IMR-90 (cell line): ENCODE measurements around the gene SLC4A8.

ENCODE experiments used
- CTCF ChIP-seq: conservative IDR thresholded peaks from 2 replicates; pipeline ENCODE4 v1.5.1; 2012; ENCODE audit warnings: mild to moderate bottlenecking, low read depth, low read length, improper control_type of control experiment
- FOS ChIP-seq: fragments of 150-350 bp; IDR thresholded peaks from 2 replicates; pipeline ENCODE4 v1.6.1; 2016; ENCODE audit warnings: low read depth, low read length
- MAZ ChIP-seq: IDR thresholded peaks from 2 replicates; pipeline ENCODE4 v1.6.1; 2012; ENCODE audit warnings: low read depth, mild to moderate bottlenecking, low read length, improper control_type of control experiment, moderate library complexity, borderline replicate concordance
- NFE2L2 ChIP-seq: fragments of 150-350 bp; IDR thresholded peaks from 2 replicates; pipeline ENCODE4 v1.6.1; 2016; ENCODE audit warnings: low read depth, mild to moderate bottlenecking, low read length
- POLR2A ChIP-seq: IDR thresholded peaks from 2 replicates; pipeline ENCODE4 v1.6.1; 2012; ENCODE audit warnings: mild to moderate bottlenecking, low read depth, low read length
- RAD21 ChIP-seq: IDR thresholded peaks from 2 replicates; pipeline ENCODE4 v1.6.1; 2012; ENCODE audit warnings: low read length, improper control_type of control experiment
- RCOR1 ChIP-seq: IDR thresholded peaks from 2 replicates; pipeline ENCODE4 v1.6.1; 2012; ENCODE audit warnings: mild to moderate bottlenecking, low read length, improper control_type of control experiment; ENCODE audit not compliant: insufficient replicate concordance
- RFX5 ChIP-seq: IDR thresholded peaks from 2 replicates; pipeline ENCODE4 v1.8.0; 2012; ENCODE audit warnings: low read depth, mild to moderate bottlenecking, low read length, moderate library complexity
- SMC3 ChIP-seq: fragments of 150-350 bp; IDR thresholded peaks from 2 replicates; pipeline ENCODE4 v1.6.1; 2016; ENCODE audit warnings: low read depth, mild to moderate bottlenecking, antibody characterized with exemption, low read length, moderate library complexity
- USF2 ChIP-seq: fragments of 150-350 bp; IDR thresholded peaks from 2 replicates; pipeline ENCODE4 v1.6.1; 2017; ENCODE audit warnings: mild to moderate bottlenecking, antibody characterized with exemption, low read length, low read depth

- TF ChIP-seq MAZ (no peak), USF2 (no peak), CTCF (no peak), FOS (no peak), NFE2L2 (no peak), POLR2A (no peak), RCOR1 (no peak), SMC3 (no peak), RAD21 (no peak), RFX5 (no peak)
Observed at GRCh38 chr12:51442324-51442723, 17.7 kb downstream of the SLC4A8 start.
